OCI-LY7 (cell line): ENCODE data around the gene RELN.

Source experiments
- CTCF ChIP-seq: fragments of 200-600 bp; sonication (generic); conservative IDR thresholded peaks from 2 replicates; pipeline ENCODE4 v1.5.1; 2014; ENCODE audit warnings: mild to moderate bottlenecking, antibody characterized with exemption, low read length, moderate library complexity, mixed read lengths
- EZH2phosphoT487 ChIP-seq: fragments of 200-600 bp; sonication (generic); IDR thresholded peaks from 2 replicates; pipeline ENCODE4 v1.6.1; 2018; ENCODE audit warnings: low read depth, borderline replicate concordance, mild to moderate bottlenecking, mixed run types, antibody characterized with exemption, low read length, moderate library complexity, mixed read lengths

GRCh38 chr7:103648135-103648534, 341.3 kb downstream of the RELN start:
- TF ChIP-seq CTCF (no peak), EZH2phosphoT487 (no peak)
